ENCODE data around the gene ERGIC2.
"Not testable (repeated sequence)": the region's sequence is repeated elsewhere in the genome, so short reads cannot be mapped to it uniquely, and the experiment has no call there.

The ERGIC2 gene

GRCh38 chr12:29396774-29397173, 15.8 kb upstream of the ERGIC2 start:
- Mint-ChIP-seq H3K9me3 (no peaks in the 10 kb centered on the region), H3K4me1 (no peaks in the 10 kb centered on the region), H3K27ac (no peak overlapping the region), H3K36me3 (ENCODE audit: low read depth) (no peaks in the 10 kb centered on the region), H3K27me3 (peaks cover 9% of the 10 kb centered on the region), H3K4me3 (no peak overlapping the region)
- DNase-seq (no peak), ATAC-seq (no peak)

DNA sequence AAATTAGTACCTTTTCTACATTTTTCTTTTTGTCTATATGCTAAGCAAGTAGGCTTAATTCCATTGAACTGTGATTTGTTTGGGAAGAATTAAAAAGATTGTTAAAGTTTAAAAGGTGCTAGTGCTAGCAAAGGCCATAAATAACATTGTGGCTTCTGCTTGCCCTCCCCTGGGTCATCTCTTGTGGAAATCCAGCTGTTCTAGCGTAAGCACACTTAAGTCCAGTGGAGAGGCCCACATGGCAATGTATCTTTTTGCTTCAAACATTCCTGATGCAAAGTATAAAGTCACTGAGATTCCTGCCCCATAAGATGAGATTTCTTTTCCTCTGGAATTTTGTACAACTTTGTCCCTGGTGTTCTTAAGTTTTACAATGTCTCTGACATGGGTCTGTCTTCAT, 14.4 kb upstream of the ERGIC2 start:
- peaks cover 7% of the 10 kb centered on the region for H3K27me3 Mint-ChIP-seq
- H3K36me3 Mint-ChIP-seq (ENCODE audit: low read depth) = no peaks in the 10 kb centered on the region
- no peak for ATAC-seq
- H3K4me1 Mint-ChIP-seq = peaks cover 10% of the 10 kb centered on the region
- H3K9me3 Mint-ChIP-seq = peaks cover 4% of the 10 kb centered on the region
- no peak overlapping the region for H3K4me3 Mint-ChIP-seq
- no peak for DNase-seq
- H3K27ac Mint-ChIP-seq = no peak overlapping the region

GRCh38 chr12:29390419-29390818, 9.4 kb upstream of the ERGIC2 start:
- DNase-seq; H3K36me3 Mint-ChIP-seq (ENCODE audit: low read depth); H3K27me3 Mint-ChIP-seq; ATAC-seq; H3K9me3 Mint-ChIP-seq; H3K4me3 Mint-ChIP-seq: not testable (repeated sequence)
- Mint-ChIP-seq H3K4me1 (peaks cover 15% of the 10 kb centered on the region), H3K27ac (peak overlapping the region; percentile 24)

DNA sequence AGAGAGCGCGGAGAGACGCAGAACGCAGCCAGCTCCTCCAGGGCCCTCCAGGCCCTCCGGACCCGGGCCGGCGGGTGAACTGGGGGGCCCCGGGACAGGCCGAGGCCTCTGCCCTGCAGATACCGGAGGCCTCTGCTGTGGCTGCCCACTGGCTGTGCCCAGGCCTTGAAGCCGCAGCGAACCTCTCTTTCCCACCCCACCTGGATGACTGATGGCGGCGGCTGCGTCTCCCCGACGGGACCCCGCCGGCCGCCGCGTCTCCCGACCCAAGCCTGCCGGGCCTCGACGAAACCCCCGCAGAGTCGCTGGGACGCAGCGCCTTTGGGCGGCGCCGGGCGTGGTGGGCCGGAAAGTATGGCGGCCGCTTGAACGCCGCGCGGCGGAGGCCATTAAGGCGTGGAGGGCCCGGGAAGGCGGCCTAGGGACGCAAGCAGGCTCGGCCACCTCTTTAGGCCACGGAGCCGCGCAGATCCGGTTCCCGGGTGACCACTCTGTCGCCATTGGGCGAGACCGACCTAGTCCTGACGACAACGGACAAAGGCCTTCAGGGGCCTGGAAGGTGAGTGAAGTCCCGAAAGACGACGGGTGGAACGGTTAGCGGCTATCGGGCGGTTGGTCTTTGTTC, 8.4 kb upstream of the ERGIC2 start:
- no peak for DNase-seq
- H3K27ac Mint-ChIP-seq = no peak overlapping the region
- no peak for ATAC-seq
- H3K4me3 Mint-ChIP-seq = no peak overlapping the region
- H3K4me1 Mint-ChIP-seq = peaks cover 15% of the 10 kb centered on the region
- H3K36me3 Mint-ChIP-seq (ENCODE audit: low read depth) = no peaks in the 10 kb centered on the region
- H3K27me3 Mint-ChIP-seq = no peaks in the 10 kb centered on the region
- peaks cover 4% of the 10 kb centered on the region for H3K9me3 Mint-ChIP-seq

DNA sequence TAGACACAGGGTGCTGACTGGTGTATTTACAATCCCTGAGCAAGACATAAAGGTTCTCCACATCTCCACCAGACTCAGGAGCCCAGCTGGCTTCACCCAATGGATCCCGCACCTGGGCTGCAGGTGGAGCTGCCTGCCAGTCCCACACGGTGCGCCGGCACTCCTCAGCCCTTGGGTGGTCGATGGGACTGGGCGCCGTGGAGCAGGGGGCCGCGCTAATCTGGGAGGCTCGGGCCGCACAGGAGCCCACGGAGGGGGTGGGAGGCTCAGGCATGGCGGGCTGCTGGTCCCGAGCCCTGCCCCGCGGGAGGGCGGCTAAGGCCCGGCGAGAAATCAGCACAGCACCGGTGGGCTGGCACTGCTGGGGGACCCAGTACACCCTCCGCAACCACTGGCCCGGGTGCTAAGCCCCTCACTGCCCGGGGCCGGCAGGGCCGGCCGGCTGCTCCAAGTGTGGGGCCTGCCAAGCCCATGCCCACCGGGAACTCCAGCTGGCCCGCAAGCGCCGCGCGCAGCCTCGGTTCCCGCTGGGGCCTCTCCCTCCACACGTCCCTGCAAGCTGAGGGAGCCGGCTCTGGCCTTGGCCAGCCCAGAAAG, 5.2 kb upstream of the ERGIC2 start:
- not testable (repeated sequence) for H3K36me3 Mint-ChIP-seq (ENCODE audit: low read depth); H3K9me3 Mint-ChIP-seq

GRCh38 chr12:29385194-29385593, 4.2 kb upstream of the ERGIC2 start:
- H3K4me1 Mint-ChIP-seq = peaks cover 17% of the 10 kb centered on the region
- not testable (repeated sequence) for H3K4me3 Mint-ChIP-seq; H3K9me3 Mint-ChIP-seq; H3K27ac Mint-ChIP-seq; ATAC-seq; DNase-seq; H3K27me3 Mint-ChIP-seq; H3K36me3 Mint-ChIP-seq (ENCODE audit: low read depth)

More for the DNA sequence above, 5.2 kb upstream of the ERGIC2 start:
- peaks cover 26% of the 10 kb centered on the region for H3K4me1 Mint-ChIP-seq
- not testable (repeated sequence) for H3K4me3 Mint-ChIP-seq, H3K27me3 Mint-ChIP-seq, H3K27ac Mint-ChIP-seq, ATAC-seq, DNase-seq

DNA sequence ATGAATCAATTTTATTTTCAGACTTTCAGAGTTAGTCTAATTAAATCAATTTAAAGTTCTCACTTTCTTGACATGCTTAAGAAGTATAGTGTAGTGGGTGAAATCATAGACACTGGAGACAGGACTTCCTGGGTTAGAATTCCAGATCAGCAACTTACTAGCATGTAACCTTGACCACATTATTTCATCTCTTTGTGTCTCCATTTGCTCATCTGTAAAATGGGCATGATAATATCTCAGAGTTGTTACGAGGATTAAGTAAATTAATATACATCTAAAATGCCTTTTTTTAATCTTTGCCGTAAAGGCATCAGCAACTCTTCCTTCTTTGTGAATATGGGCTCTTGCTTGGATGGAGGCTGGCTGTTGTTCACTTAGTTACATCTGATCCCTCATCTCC, 1.3 kb upstream of the ERGIC2 start:
- ATAC-seq (no peak), DNase-seq (no peak)
- H3K4me3 Mint-ChIP-seq = peak overlapping the region; percentile 97
- no peak overlapping the region for H3K27ac Mint-ChIP-seq
- H3K9me3 Mint-ChIP-seq = no peaks in the 10 kb centered on the region
- H3K27me3 Mint-ChIP-seq = no peaks in the 10 kb centered on the region
- H3K4me1 Mint-ChIP-seq = peaks cover 40% of the 10 kb centered on the region
- H3K36me3 Mint-ChIP-seq (ENCODE audit: low read depth) = peaks cover 9% of the 10 kb centered on the region

DNA sequence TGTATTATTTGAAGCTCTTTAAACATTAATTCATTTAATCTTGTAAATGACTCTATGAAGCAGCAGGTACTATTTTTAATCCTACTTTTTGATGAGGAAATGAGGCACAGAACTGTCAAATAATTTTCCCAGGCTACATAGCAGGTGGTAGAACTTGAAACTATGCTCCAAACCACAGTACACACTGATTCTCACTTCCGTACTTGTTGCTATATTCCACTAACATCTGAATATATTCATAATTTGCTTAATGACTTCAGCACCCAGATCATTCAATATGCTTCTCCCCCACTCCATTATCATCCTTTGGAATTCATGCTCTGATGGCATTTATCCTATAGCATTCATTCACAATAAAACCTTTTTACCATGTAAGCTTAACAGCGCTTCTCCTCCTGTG, 4.9 kb downstream of the ERGIC2 start:
- H3K4me3 Mint-ChIP-seq = no peak overlapping the region
- H3K27ac Mint-ChIP-seq = no peak overlapping the region
- no peak for DNase-seq
- H3K4me1 Mint-ChIP-seq = peaks cover 46% of the 10 kb centered on the region
- H3K9me3 Mint-ChIP-seq = no peaks in the 10 kb centered on the region
- no peaks in the 10 kb centered on the region for H3K27me3 Mint-ChIP-seq
- ATAC-seq = no peak
- H3K36me3 Mint-ChIP-seq (ENCODE audit: low read depth) = peaks cover 28% of the 10 kb centered on the region

DNA sequence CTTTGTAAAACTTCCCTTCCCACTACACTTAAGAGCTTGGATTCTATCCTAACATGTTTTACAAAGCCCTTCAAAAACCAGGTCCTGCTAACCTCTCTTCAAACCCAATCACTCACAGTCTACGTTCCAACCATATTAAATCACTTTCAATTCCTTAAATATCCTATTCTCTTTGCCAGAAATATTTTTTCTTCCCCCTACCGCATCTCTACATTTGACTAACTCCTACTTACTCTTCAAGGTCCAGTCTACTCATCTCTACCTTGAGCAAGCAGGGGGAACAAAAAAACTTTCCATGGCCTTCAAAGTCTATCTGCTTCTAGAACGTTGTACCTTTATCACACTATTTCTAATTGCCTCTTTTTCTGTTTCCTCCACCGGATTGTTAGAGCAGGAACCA, 6.1 kb downstream of the ERGIC2 start:
- ATAC-seq = no peak
- peaks cover 30% of the 10 kb centered on the region for H3K36me3 Mint-ChIP-seq (ENCODE audit: low read depth)

GRCh38 chr12:29374012-29374411, 7.0 kb downstream of the ERGIC2 start:
- ATAC-seq (no peak), DNase-seq (no peak)
- Mint-ChIP-seq H3K9me3 (no peaks in the 10 kb centered on the region), H3K4me1 (peaks cover 34% of the 10 kb centered on the region), H3K27me3 (no peaks in the 10 kb centered on the region), H3K36me3 (ENCODE audit: low read depth) (peaks cover 30% of the 10 kb centered on the region), H3K4me3 (no peak overlapping the region), H3K27ac (no peak overlapping the region)

More for the DNA sequence above, 6.1 kb downstream of the ERGIC2 start:
- Mint-ChIP-seq H3K4me1 (peaks cover 43% of the 10 kb centered on the region), H3K27me3 (no peaks in the 10 kb centered on the region), H3K9me3 (no peaks in the 10 kb centered on the region), H3K4me3 (no peak overlapping the region), H3K27ac (no peak overlapping the region)
- DNase-seq = no peak

- ATAC-seq (no peak), DNase-seq (no peak)
- H3K9me3 Mint-ChIP-seq = no peaks in the 10 kb centered on the region
- no peak overlapping the region for H3K4me3 Mint-ChIP-seq
- peaks cover 48% of the 10 kb centered on the region for H3K36me3 Mint-ChIP-seq (ENCODE audit: low read depth)
- peaks cover 9% of the 10 kb centered on the region for H3K4me1 Mint-ChIP-seq
- H3K27me3 Mint-ChIP-seq = no peaks in the 10 kb centered on the region
- H3K27ac Mint-ChIP-seq = no peak overlapping the region
Measured at GRCh38 chr12:29365091-29365490, 15.9 kb downstream of the ERGIC2 start.

DNA sequence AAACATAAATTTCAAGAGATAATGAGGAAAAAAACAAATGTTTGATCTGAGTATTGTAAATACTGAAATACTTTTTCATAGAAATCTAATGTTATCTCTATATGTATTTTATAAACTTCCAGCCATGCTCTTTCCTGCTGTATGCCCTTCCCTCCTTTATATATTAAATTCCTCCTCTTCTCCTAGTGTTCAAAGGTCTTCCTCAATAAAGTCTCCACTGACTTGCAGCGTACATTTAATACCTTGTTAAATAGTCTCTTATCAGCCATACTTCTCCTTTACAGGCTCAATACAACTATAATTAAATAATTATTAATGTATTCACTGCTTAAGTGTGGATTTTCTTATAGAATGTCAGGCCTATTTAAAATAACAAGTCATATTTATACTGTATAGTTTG, 26.0 kb downstream of the ERGIC2 start:
- H3K27ac Mint-ChIP-seq = no peak overlapping the region
- DNase-seq (no peak), ATAC-seq (no peak)
- no peaks in the 10 kb centered on the region for H3K9me3 Mint-ChIP-seq
- H3K27me3 Mint-ChIP-seq = no peaks in the 10 kb centered on the region
- H3K4me3 Mint-ChIP-seq = no peak overlapping the region
- H3K36me3 Mint-ChIP-seq (ENCODE audit: low read depth) = peaks cover 26% of the 10 kb centered on the region
- no peaks in the 10 kb centered on the region for H3K4me1 Mint-ChIP-seq

GRCh38 chr12:29350080-29350479, 30.9 kb downstream of the ERGIC2 start:
- Mint-ChIP-seq H3K27me3 (no peaks in the 10 kb centered on the region), H3K4me1 (peaks cover 13% of the 10 kb centered on the region), H3K27ac (no peak overlapping the region), H3K4me3 (no peak overlapping the region), H3K36me3 (ENCODE audit: low read depth) (peaks cover 20% of the 10 kb centered on the region), H3K9me3 (no peaks in the 10 kb centered on the region)
- ATAC-seq (no peak), DNase-seq (no peak)

- Mint-ChIP-seq H3K9me3 (no peaks in the 10 kb centered on the region), H3K27ac (peak overlapping the region; percentile 78), H3K4me1 (peaks cover 13% of the 10 kb centered on the region), H3K4me3 (no peak overlapping the region), H3K36me3 (ENCODE audit: low read depth) (peaks cover 31% of the 10 kb centered on the region), H3K27me3 (no peaks in the 10 kb centered on the region)
- DNase-seq = no peak
- peak; percentile 98 for ATAC-seq
Measured at GRCh38 chr12:29346769-29347421, 34.1 kb downstream of the ERGIC2 start.

- Mint-ChIP-seq H3K27me3 (no peaks in the 10 kb centered on the region), H3K36me3 (ENCODE audit: low read depth) (peaks cover 33% of the 10 kb centered on the region), H3K4me3 (no peak overlapping the region), H3K9me3 (no peaks in the 10 kb centered on the region), H3K27ac (no peak overlapping the region), H3K4me1 (peaks cover 13% of the 10 kb centered on the region)
- DNase-seq (no peak), ATAC-seq (no peak)
Measured at GRCh38 chr12:29343022-29343799, 37.8 kb downstream of the ERGIC2 start.

Data from activated naive CD8-positive, alpha-beta T cell treated with anti-CD3 and anti-CD28 coated beads, Interleukin-2, amount 50 U/mL, for 24 hours (primary cell).